ENCODE results near the gene ESYT2. TPM values are rescaled to one million over a fixed set of nuclear protein-coding genes. Genes with fewer than 3 reads are reported as not detected.

Gene ESYT2
- total RNA-seq, 1 experiment from 2014 or later, result 68.2 TPM

GRCh38 chr7:158723714-158724385 is 105.5 kb downstream of the ESYT2 start (continued):
- TF ChIP-seq ATF3 (IDR thresholded peaks at IDR 0.05) (no peak), TCF7L2 (IDR thresholded peaks at IDR 0.05; ENCODE audit: borderline replicate concordance, extremely low read depth, insufficient read depth, insufficient read length) (no peak), POLR2A (IDR thresholded peaks at IDR 0.05; ENCODE audit: borderline replicate concordance, extremely low read depth, insufficient read depth, insufficient read length) (no peak), CEBPB (IDR thresholded peaks at IDR 0.05; ENCODE audit: low read depth) (no peak), SRF (IDR thresholded peaks at IDR 0.05; ENCODE audit: low read depth) (no peak), SP1 (IDR thresholded peaks at IDR 0.05; ENCODE audit: low read depth) (no peak), ZNF274 (IDR thresholded peaks at IDR 0.05; ENCODE audit: low read depth, low read length) (no peak)

GRCh38 chr7:158723266-158723665 is 106.0 kb downstream of the ESYT2 start:
- no peaks in the 10 kb centered on the region for H3K9me2 ChIP-seq (ENCODE audit: insufficient read depth)
- no peaks in the 10 kb centered on the region for H3K9me3 ChIP-seq (ENCODE audit: control insufficient read depth in 1 of 2, insufficient read depth in 1 of 2, low read depth in 1 of 2, low read length in 2 of 2)
- H4K20me1 ChIP-seq (ENCODE audit: insufficient read depth), result no peaks in the 10 kb centered on the region
- DNase-seq (ENCODE audit: low read depth, low spot score) (no peak), ATAC-seq (no peak)
- TF ChIP-seq EZH2 (IDR thresholded peaks at IDR 0.05) (no peak), REST (IDR thresholded peaks at IDR 0.05; ENCODE audit: low read depth) (no peak), JUND (IDR thresholded peaks at IDR 0.05) (no peak), FOSL1 (IDR thresholded peaks at IDR 0.05; ENCODE audit: low read depth) (no peak), YY1 (IDR thresholded peaks at IDR 0.05; ENCODE audit: extremely low read depth, insufficient replicate concordance, low read depth, low read length) (no peak), POLR2AphosphoS5 (IDR thresholded peaks at IDR 0.05; ENCODE audit: low read depth, low read length) (no peak), SP1 (IDR thresholded peaks at IDR 0.05; ENCODE audit: low read depth) (no peak), ATF3 (IDR thresholded peaks at IDR 0.05) (no peak), EZH2phosphoT487 (IDR thresholded peaks at IDR 0.05; ENCODE audit: borderline replicate concordance) (no peak), CTCF (IDR thresholded peaks at IDR 0.05 in 2 of 3, conservative IDR thresholded peaks at IDR 0.05 in 1 of 3; ENCODE audit: borderline replicate concordance in 1 of 3, insufficient read depth in 1 of 3, low read depth in 2 of 3, low read length in 2 of 3) (no peak), MAX (IDR thresholded peaks at IDR 0.05) (no peak), ZFX (IDR thresholded peaks at IDR 0.05) (no peak), ELF1 (IDR thresholded peaks at IDR 0.05; ENCODE audit: borderline replicate concordance, low read depth) (no peak)
- no peak overlapping the region for H2AFZ ChIP-seq (ENCODE audit: low read depth, low read length, poor library complexity, severe bottlenecking)
- CTCF ChIA-PET, result no interaction called here
- no peak overlapping the region for H3K9ac ChIP-seq (ENCODE audit: low read length)
- H3K27ac ChIP-seq (ENCODE audit: low read depth, low read length), result no peak overlapping the region
- no peak overlapping the region for H3K4me2 ChIP-seq (ENCODE audit: low read length)
- no peaks in the 10 kb centered on the region for H3K79me2 ChIP-seq (ENCODE audit: insufficient read depth, low read length)
- intact Hi-C loops (cut with micrococcal nuclease), result no loop called here
- no peaks in the 10 kb centered on the region for H3K4me1 ChIP-seq (ENCODE audit: control insufficient read depth in 1 of 2, insufficient read depth in 2 of 2, low read length in 2 of 2)
- RAD21 ChIA-PET (ENCODE audit: low non-redundant PET in 1 of 2, low total read pairs in 2 of 2, uncharacterized antibody in 2 of 2, unreplicated experiment in 2 of 2), result no interaction called here
- POLR2A ChIA-PET, result no interaction called here
- H3K36me3 ChIP-seq (ENCODE audit: control insufficient read depth in 1 of 2, insufficient read depth in 2 of 2, low read length in 2 of 2), result no peaks in the 10 kb centered on the region; a peak in 1 of 4 replicates
- H3K4me3 ChIP-seq (replicated peaks in 1 of 2; ENCODE audit: low read depth in 1 of 2, low read length in 2 of 2), result no peak overlapping the region
- 0 out of 2 replicates have a peak, but pooled peaks cover 7% of the 10 kb centered on the region for H3K27me3 ChIP-seq (ENCODE audit: insufficient read depth, low read length)
- BruUV-seq (replicated peaks), result no TSS peak

Measured in HCT116 (cell line).